SU-DHL-6 (cell line): Measurements from ENCODE around the gene ALG6.

ENCODE experiments used
- CTCF ChIP-seq: fragments of 200-600 bp; sonication (generic); IDR thresholded peaks from one replicate; pipeline ENCODE4 v1.5.1; 2017; ENCODE audit warnings: antibody characterized with exemption, mild to moderate bottlenecking, low read length, moderate library complexity; ENCODE audit not compliant: insufficient read depth, poor library complexity, severe bottlenecking
- EZH2phosphoT487 ChIP-seq: fragments of 200-600 bp; sonication (generic), shearing (Covaris generic); conservative IDR thresholded peaks from 2 replicates; pipeline ENCODE4 v1.6.1; 2018; ENCODE audit warnings: mild to moderate bottlenecking, antibody characterized with exemption, low read length, moderate library complexity, mixed read lengths

DNA sequence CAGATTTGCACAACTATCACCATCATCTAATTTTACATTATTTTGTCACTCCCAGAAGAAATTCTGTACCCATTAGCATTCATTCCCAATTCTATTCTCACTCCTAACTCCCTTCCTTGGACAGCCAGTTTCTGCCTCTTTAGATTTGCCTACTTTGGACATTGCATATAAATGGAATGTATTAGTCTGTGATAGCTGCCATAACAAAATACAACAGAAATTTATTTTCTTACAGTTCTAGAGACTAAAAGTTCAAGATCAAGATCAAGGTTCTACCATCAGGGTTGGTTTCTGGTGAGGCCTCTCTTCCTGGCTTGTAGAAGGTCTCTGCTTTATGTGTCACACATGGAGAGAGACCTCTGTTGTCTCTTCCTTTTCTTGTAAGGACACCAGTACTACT, 61.9 kb downstream of the ALG6 start:
- TF ChIP-seq CTCF (no peak), EZH2phosphoT487 (no peak)
